Liver (tissue), 3 donors: Measurements from ENCODE around the gene PTPRN2.

Experiments used
- RXRA ChIP-seq, 2 donors: IDR thresholded peaks; 2 replicates each; pipeline ENCODE4 v1.6.1; 2017 to 2018; ENCODE audit warnings: antibody characterized with exemption in 2 of 2, mild to moderate bottlenecking in 1 of 2
- TF ChIP-seq, protein P1 (sequence below): IDR thresholded peaks from 2 replicates; pipeline ENCODE4 v1.6.1; 2016; ENCODE audit warnings: antibody characterized with exemption
- TF ChIP-seq, protein P2 (sequence below): IDR thresholded peaks from 2 replicates; pipeline ENCODE4 v1.6.1; 2016; ENCODE audit warnings: antibody characterized with exemption, mild to moderate bottlenecking
- TF ChIP-seq, protein P3 (sequence below): fragments of 150-350 bp; IDR thresholded peaks from 2 replicates; pipeline ENCODE4 v1.5.1; 2017; ENCODE audit warnings: improper control_type of control experiment, low read depth, low read length; ENCODE audit not compliant: missing input control
- donor health status: healthy.
- donor health status: healthy.

DNA sequence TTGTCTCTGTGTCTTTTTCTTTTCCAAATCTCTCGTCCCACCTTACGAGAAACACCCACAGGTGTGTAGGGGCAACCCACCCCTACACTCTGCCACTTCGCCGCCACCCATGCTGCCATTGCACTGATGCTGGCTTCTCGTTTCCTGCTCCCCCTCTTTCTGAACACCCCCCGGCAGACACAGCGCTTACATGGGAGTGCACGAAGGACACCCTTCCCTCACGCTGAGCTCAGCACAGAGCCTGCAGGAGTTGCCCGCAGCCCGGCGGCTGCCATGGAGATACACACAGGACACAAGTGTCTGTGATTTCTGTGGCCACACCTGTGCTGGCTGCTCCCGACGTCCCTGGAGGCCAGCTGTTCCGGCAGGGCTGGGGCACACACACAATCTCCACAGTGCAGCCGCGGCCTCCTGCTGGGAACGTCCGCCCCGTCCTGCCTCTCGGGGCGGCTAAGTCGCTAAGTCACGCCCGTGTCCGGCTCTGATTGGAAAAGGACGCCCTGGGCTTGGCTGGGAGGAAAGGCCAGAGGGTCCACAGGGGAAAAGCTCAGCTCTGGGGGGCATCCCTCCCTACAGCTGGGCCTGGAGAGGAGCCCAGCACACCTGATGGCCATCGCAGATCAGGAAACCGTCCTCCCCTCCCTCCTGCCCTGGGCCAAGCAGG, 349.8 kb downstream of the PTPRN2 start:
- TF ChIP-seq, protein P1, sequence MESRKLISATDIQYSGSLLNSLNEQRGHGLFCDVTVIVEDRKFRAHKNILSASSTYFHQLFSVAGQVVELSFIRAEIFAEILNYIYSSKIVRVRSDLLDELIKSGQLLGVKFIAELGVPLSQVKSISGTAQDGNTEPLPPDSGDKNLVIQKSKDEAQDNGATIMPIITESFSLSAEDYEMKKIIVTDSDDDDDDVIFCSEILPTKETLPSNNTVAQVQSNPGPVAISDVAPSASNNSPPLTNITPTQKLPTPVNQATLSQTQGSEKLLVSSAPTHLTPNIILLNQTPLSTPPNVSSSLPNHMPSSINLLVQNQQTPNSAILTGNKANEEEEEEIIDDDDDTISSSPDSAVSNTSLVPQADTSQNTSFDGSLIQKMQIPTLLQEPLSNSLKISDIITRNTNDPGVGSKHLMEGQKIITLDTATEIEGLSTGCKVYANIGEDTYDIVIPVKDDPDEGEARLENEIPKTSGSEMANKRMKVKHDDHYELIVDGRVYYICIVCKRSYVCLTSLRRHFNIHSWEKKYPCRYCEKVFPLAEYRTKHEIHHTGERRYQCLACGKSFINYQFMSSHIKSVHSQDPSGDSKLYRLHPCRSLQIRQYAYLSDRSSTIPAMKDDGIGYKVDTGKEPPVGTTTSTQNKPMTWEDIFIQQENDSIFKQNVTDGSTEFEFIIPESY = no peak
- TF ChIP-seq, protein P2, sequence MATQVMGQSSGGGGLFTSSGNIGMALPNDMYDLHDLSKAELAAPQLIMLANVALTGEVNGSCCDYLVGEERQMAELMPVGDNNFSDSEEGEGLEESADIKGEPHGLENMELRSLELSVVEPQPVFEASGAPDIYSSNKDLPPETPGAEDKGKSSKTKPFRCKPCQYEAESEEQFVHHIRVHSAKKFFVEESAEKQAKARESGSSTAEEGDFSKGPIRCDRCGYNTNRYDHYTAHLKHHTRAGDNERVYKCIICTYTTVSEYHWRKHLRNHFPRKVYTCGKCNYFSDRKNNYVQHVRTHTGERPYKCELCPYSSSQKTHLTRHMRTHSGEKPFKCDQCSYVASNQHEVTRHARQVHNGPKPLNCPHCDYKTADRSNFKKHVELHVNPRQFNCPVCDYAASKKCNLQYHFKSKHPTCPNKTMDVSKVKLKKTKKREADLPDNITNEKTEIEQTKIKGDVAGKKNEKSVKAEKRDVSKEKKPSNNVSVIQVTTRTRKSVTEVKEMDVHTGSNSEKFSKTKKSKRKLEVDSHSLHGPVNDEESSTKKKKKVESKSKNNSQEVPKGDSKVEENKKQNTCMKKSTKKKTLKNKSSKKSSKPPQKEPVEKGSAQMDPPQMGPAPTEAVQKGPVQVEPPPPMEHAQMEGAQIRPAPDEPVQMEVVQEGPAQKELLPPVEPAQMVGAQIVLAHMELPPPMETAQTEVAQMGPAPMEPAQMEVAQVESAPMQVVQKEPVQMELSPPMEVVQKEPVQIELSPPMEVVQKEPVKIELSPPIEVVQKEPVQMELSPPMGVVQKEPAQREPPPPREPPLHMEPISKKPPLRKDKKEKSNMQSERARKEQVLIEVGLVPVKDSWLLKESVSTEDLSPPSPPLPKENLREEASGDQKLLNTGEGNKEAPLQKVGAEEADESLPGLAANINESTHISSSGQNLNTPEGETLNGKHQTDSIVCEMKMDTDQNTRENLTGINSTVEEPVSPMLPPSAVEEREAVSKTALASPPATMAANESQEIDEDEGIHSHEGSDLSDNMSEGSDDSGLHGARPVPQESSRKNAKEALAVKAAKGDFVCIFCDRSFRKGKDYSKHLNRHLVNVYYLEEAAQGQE = no peak
- TF ChIP-seq, protein P3, sequence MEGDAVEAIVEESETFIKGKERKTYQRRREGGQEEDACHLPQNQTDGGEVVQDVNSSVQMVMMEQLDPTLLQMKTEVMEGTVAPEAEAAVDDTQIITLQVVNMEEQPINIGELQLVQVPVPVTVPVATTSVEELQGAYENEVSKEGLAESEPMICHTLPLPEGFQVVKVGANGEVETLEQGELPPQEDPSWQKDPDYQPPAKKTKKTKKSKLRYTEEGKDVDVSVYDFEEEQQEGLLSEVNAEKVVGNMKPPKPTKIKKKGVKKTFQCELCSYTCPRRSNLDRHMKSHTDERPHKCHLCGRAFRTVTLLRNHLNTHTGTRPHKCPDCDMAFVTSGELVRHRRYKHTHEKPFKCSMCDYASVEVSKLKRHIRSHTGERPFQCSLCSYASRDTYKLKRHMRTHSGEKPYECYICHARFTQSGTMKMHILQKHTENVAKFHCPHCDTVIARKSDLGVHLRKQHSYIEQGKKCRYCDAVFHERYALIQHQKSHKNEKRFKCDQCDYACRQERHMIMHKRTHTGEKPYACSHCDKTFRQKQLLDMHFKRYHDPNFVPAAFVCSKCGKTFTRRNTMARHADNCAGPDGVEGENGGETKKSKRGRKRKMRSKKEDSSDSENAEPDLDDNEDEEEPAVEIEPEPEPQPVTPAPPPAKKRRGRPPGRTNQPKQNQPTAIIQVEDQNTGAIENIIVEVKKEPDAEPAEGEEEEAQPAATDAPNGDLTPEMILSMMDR = no peak
- no peak for TF ChIP-seq RXRA (IDR thresholded peaks at IDR 0.05)
